ENCODE measurements around the gene SYNE1. TPM values are rescaled to one million over a fixed set of nuclear protein-coding genes. Genes with fewer than 3 reads are reported as not detected.

The SYNE1 gene
- total and polyA plus RNA-seq, 8 donors, result 12.8 to 279 (median 108) TPM

DNA sequence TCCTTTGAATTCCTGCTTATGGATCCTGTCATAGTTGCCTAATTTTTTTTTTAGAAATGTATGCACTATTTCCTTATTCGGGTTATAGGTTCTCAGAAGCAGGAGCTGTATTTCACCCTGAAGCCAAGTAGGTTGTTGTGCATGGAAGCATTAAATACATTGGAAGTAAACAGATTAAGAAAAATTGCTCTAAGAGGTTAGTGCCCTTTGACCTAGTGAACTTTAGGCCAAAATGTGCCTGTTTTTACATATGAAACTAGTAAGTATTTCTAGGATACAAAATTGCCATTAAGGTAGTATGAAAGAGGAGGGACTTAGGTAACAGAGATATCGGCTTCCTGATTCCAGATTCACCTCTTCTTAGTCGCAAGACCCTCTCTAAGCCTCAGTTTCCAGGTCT lies 377.9 kb downstream of the SYNE1 start:
- 75 to 97% (median 96%) methylated on average over 3 of the region's 3 CpGs for WGBS, 5 donors
- H3K27me3 ChIP-seq, result no peaks in the 10 kb centered on the region
- TF ChIP-seq POLR2AphosphoS5 (IDR thresholded peaks at IDR 0.05) (no peak), EP300 (IDR thresholded peaks at IDR 0.05) (no peak), POLR2A (IDR thresholded peaks at IDR 0.05) (no peak)
- TF ChIP-seq, protein P1, sequence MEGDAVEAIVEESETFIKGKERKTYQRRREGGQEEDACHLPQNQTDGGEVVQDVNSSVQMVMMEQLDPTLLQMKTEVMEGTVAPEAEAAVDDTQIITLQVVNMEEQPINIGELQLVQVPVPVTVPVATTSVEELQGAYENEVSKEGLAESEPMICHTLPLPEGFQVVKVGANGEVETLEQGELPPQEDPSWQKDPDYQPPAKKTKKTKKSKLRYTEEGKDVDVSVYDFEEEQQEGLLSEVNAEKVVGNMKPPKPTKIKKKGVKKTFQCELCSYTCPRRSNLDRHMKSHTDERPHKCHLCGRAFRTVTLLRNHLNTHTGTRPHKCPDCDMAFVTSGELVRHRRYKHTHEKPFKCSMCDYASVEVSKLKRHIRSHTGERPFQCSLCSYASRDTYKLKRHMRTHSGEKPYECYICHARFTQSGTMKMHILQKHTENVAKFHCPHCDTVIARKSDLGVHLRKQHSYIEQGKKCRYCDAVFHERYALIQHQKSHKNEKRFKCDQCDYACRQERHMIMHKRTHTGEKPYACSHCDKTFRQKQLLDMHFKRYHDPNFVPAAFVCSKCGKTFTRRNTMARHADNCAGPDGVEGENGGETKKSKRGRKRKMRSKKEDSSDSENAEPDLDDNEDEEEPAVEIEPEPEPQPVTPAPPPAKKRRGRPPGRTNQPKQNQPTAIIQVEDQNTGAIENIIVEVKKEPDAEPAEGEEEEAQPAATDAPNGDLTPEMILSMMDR (IDR thresholded peaks at IDR 0.05), result no peak
- no peak overlapping the region for H3K27ac ChIP-seq
- DNase-seq, result no peak
- no peak overlapping the region for H3K4me3 ChIP-seq
- intact Hi-C loops (cut with DNase I; ENCODE audit: low total_unique reads), result no loop called here
- peaks cover 5 to 82% (median 77%) of the 10 kb centered on the region in 4 donors for H3K36me3 ChIP-seq
- no peaks in the 10 kb centered on the region for H3K9me3 ChIP-seq
- H3K4me1 ChIP-seq, result no peaks in the 10 kb centered on the region

DNA sequence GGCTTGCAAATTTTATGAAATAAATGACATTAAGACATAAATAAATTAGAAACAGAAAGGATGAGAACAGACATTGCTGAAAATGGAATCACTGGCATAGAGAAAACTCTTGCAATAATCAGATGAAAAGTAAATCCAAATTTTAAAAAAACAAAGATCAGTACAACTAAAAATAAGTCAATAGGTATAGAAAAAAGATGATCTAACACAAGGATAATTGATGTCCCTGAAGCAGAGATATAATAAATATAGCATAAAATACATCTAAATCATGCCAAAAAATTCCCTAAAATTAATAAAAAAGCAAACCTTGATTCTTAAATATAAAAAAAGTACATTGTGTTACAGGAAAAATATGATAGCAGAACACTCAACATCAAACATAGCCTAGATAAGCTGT lies 379.6 kb downstream of the SYNE1 start:
- no peak overlapping the region for H3K27ac ChIP-seq
- no peak overlapping the region for H3K4me3 ChIP-seq
- TF ChIP-seq POLR2A (IDR thresholded peaks at IDR 0.05) (no peak), POLR2AphosphoS5 (IDR thresholded peaks at IDR 0.05) (no peak), EP300 (IDR thresholded peaks at IDR 0.05) (no peak)
- TF ChIP-seq, protein P1 (IDR thresholded peaks at IDR 0.05), result no peak
- H3K9me3 ChIP-seq, result no peaks in the 10 kb centered on the region
- H3K4me1 ChIP-seq, result no peaks in the 10 kb centered on the region
- no peaks in the 10 kb centered on the region for H3K27me3 ChIP-seq
- intact Hi-C loops (cut with DNase I; ENCODE audit: low total_unique reads), result no loop called here
- DNase-seq, result no peak
- peaks cover 5 to 84% (median 79%) of the 10 kb centered on the region in 4 donors for H3K36me3 ChIP-seq

DNA sequence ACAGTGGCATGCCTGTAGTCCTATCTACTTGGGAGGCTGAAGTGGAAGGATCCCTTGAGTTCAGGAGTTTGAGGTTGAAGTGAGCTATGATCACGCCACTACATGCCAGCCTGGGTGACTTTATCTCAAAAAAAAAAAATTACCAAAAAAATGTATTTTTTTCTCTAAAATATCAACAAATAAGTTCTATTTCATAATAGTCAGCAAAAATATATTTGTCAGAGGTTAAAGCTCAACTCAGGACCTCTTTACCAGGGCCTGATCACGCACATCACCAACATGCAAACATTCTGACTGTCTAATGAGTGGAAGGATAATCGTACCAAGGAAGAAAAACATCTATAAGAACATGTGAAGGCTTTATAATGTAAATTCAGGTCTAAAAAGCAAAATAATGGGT lies 387.0 kb downstream of the SYNE1 start:
- intact Hi-C loops (cut with DNase I; ENCODE audit: low total_unique reads), result no loop called here
- no peak overlapping the region for H3K27ac ChIP-seq

DNA sequence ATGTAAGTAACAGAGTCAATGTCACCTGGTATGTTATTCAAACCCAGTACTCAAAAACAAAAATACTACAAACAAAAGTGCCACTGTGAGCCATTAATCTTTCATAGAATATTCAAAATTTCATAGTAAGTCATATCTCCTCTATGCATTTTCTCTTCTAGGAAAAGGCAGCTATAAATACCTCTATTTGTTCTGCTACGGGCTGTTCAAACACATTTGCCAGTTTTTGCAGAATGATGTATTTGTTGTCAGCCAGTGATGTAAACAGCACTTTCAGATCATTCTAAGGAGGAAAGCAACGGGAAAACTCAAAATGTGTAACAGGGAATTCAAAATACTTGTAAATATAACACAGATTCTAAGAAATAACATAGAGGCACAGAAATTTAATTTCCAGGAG lies 388.2 kb downstream of the SYNE1 start:
- no peaks in the 10 kb centered on the region for H3K27me3 ChIP-seq
- peaks cover 0 to 54% (median 39%) of the 10 kb centered on the region in 4 donors for H3K36me3 ChIP-seq
- peaks cover 0 to 36% (median 22%) of the 10 kb centered on the region in 4 donors for H3K4me1 ChIP-seq
- no peak overlapping the region for H3K27ac ChIP-seq
- no peaks in the 10 kb centered on the region for H3K9me3 ChIP-seq
- 10 to 24% (median 12%) methylated on average over 2 of the region's 2 CpGs for WGBS, 5 donors
- no peak overlapping the region for H3K4me3 ChIP-seq
- no peak for DNase-seq
- TF ChIP-seq POLR2AphosphoS5 (IDR thresholded peaks at IDR 0.05) (no peak), EP300 (IDR thresholded peaks at IDR 0.05) (no peak), POLR2A (IDR thresholded peaks at IDR 0.05) (no peak)
- TF ChIP-seq, protein P1 (IDR thresholded peaks at IDR 0.05), result no peak
- intact Hi-C loops (cut with DNase I; ENCODE audit: low total_unique reads), result no loop called here

More for the DNA sequence above, 387.0 kb downstream of the SYNE1 start:
- DNase-seq, result no peak
- Histone ChIP-seq H3K4me1 (peaks cover 0 to 32% (median 19%) of the 10 kb centered on the region in 4 donors), H3K36me3 (peaks cover 0 to 55% (median 45%) of the 10 kb centered on the region in 4 donors), H3K4me3 (no peak overlapping the region), H3K9me3 (no peaks in the 10 kb centered on the region), H3K27me3 (no peaks in the 10 kb centered on the region)
- 96 to 99% (median 97%) methylated on average over 3 of the region's 3 CpGs for WGBS, 5 donors
- TF ChIP-seq POLR2AphosphoS5 (IDR thresholded peaks at IDR 0.05) (no peak), EP300 (IDR thresholded peaks at IDR 0.05) (no peak), POLR2A (IDR thresholded peaks at IDR 0.05) (no peak)
- TF ChIP-seq, protein P1 (IDR thresholded peaks at IDR 0.05), result no peak
